T-cell (primary cell): ENCODE data around the gene KIF5C. TPM values are rescaled to one million over a fixed set of nuclear protein-coding genes. Genes with fewer than 3 reads are reported as not detected.
A peak's percentile ranks its signal among the peaks of the same experiment; 100 is the strongest.

Experiments
- ATAC-seq, 4 experiments: fragments of 200-7000 bp in 3 of 4; fragments of 150-1000 bp in 1 of 4; cut with Tn5 transposase; replicated peaks in 1 of 4; 1 replicate in 3 of 4; 2 replicates in 1 of 4; pipeline ENCODE4 v1.10.0; 2021; ENCODE audit warnings: moderate library complexity in 3 of 4, mild to moderate bottlenecking in 2 of 4, moderate number of reproducible peaks in 1 of 4
- CTCF ChIA-PET, 2 donors: fragments of 300-600 bp; sonication (Branson Sonifier 250); formaldehyde crosslinking; loops; one replicate each; lab custom pipeline; 2022; ENCODE audit warnings: antibody characterized with exemption in 2 of 2; lab: Charles Lee
- POLR2A ChIA-PET, 2 donors: fragments of 300-600 bp; sonication (Branson Sonifier 250); formaldehyde crosslinking; loops; one replicate each; lab custom pipeline; 2022; ENCODE audit warnings: antibody characterized with exemption in 2 of 2; lab: Charles Lee
- DNase-seq, 35 experiments: peaks; one replicate each; pipeline versions ENCODE4 v3.0.0 to v3.0.0-alpha.2; 2013 to 2023
- H3K27ac ChIP-seq: one replicate; pipeline ENCODE4 v1.5.1; 2013; ENCODE audit warnings: low read length
- H3K27me3 ChIP-seq, 2 experiments: replicated peaks in 1 of 2; 1 replicate in 1 of 2; 2 replicates in 1 of 2; pipeline versions ENCODE4 v1.6.1 to v1.7.0; 2013; ENCODE audit warnings: low read length in 1 of 2, mixed read lengths in 1 of 2; ENCODE audit not compliant: control insufficient read depth in 2 of 2, insufficient read depth in 2 of 2; ENCODE audit errors: extremely low read depth in 1 of 2
- H3K36me3 ChIP-seq, 2 donors: 1 replicate in 1 of 2; 2 replicates in 1 of 2; pipeline versions ENCODE4 v1.6.1 to v1.7.0; 2013; ENCODE audit warnings: low read length in 1 of 2; ENCODE audit not compliant: control insufficient read depth in 2 of 2, insufficient read depth in 1 of 2; ENCODE audit errors: extremely low read depth in 1 of 2
- H3K4me1 ChIP-seq, 2 experiments: 1 replicate in 1 of 2; 2 replicates in 1 of 2; pipeline versions ENCODE4 v1.6.1 to v1.7.0; 2013; ENCODE audit warnings: low read length in 2 of 2, mixed read lengths in 1 of 2; ENCODE audit not compliant: insufficient read depth in 2 of 2, control insufficient read depth in 1 of 2; ENCODE audit errors: extremely low read depth in 1 of 2
- H3K4me3 ChIP-seq, 2 donors: 1 replicate in 1 of 2; 2 replicates in 1 of 2; pipeline versions ENCODE4 v1.5.1 to v1.7.0; 2013; ENCODE audit warnings: mild to moderate bottlenecking in 2 of 2, low read length in 1 of 2, moderate library complexity in 1 of 2; ENCODE audit not compliant: control insufficient read depth in 1 of 2; ENCODE audit errors: extremely low read depth in 1 of 2
- H3K9me3 ChIP-seq: 2 replicates; pipeline ENCODE4 v1.7.0; 2013
- H3K27ac Mint-ChIP-seq, 2 donors: one replicate each; pipeline ENCODE4 v1.8.0; 2020 to 2021; ENCODE audit warnings: mild to moderate bottlenecking in 2 of 2, mixed read lengths in 2 of 2
- H3K27me3 Mint-ChIP-seq, 2 donors: one replicate each; pipeline ENCODE4 v1.8.0; 2021 to 2022; ENCODE audit warnings: mixed read lengths in 2 of 2
- H3K36me3 Mint-ChIP-seq: one replicate; pipeline ENCODE4 v1.8.0; 2021; ENCODE audit warnings: mixed read lengths
- H3K4me1 Mint-ChIP-seq, 3 donors: one replicate each; pipeline ENCODE4 v1.8.0; 2020 to 2022; ENCODE audit warnings: mixed read lengths in 3 of 3, mild to moderate bottlenecking in 1 of 3
- H3K4me3 Mint-ChIP-seq, 3 donors: one replicate each; pipeline ENCODE4 v1.8.0; 2020 to 2022; ENCODE audit warnings: mild to moderate bottlenecking in 3 of 3, mixed read lengths in 3 of 3, moderate library complexity in 3 of 3
- H3K9me3 Mint-ChIP-seq, 3 donors: one replicate each; pipeline ENCODE4 v1.8.0; 2020 to 2022; ENCODE audit warnings: mixed read lengths in 3 of 3
- WGBS: methylation state at CpG from one replicate; pipeline ENCODE4 v1.1.5; 2013; ENCODE audit warnings: missing lambda C conversion rate; ENCODE audit not compliant: insufficient coverage; 5-methylcytosine and 5-hydroxymethylcytosine counted together
- total RNA-seq, 35 experiments: library from RNA in 6 of 35; stranded (reverse) in 6 of 35; fragments of 120-200 nt in 1 of 35; gene quantifications; one replicate each; pipeline versions ENCODE4 v1.2.1 to v1.2.4 and lab custom pipeline; 2013 to 2026

Gene KIF5C
- total RNA-seq, 5 donors from 2014 or later (not counting 1 experiment from before 2014, with no cell fraction given), result 9.4 to 17.0 (median 14.7) TPM

- CTCF ChIA-PET, result interaction anchor here in 1 of 2 donors (0.6 kb wide), 1 partner anchor 916 kb away, joined by 3 read pairs; no protein-coding TSS in a partner anchor
- peaks cover 20 to 28% (median 21%) of the 10 kb centered on the region in 3 donors for H3K4me1 Mint-ChIP-seq
- Histone ChIP-seq H3K9me3 (no peaks in the 10 kb centered on the region), H3K27me3 (no peaks in the 10 kb centered on the region), H3K27ac (no peak overlapping the region), H3K4me1 (peaks cover 0 to 18% of the 10 kb centered on the region in 2 experiments), H3K4me3 (no peak overlapping the region), H3K36me3 (no peaks in the 10 kb centered on the region)
- peak overlapping the region in 1 of 2 donors; percentile 34 for H3K27ac Mint-ChIP-seq
- no peak overlapping the region for H3K4me3 Mint-ChIP-seq
- POLR2A ChIA-PET, result no interaction called here
- WGBS, result no CpG with 5 or more reads among the region's 3 CpGs
- H3K36me3 Mint-ChIP-seq, result peaks cover 16% of the 10 kb centered on the region
- ATAC-seq (no peak), DNase-seq (no peak)
- no peaks in the 10 kb centered on the region for H3K27me3 Mint-ChIP-seq
- no peaks in the 10 kb centered on the region for H3K9me3 Mint-ChIP-seq
These were observed 53.4 kb downstream of the KIF5C start for GRCh38 chr2:148928395-148928794.

GRCh38 chr2:148930046-148930775 is 55.2 kb downstream of the KIF5C start:
- Mint-ChIP-seq H3K9me3 (no peaks in the 10 kb centered on the region), H3K27ac (no peak overlapping the region), H3K4me3 (no peak overlapping the region), H3K4me1 (peaks cover 20 to 24% (median 21%) of the 10 kb centered on the region in 3 donors), H3K36me3 (peaks cover 15% of the 10 kb centered on the region), H3K27me3 (no peaks in the 10 kb centered on the region)
- H3K4me1 ChIP-seq, result peaks cover 0 to 18% of the 10 kb centered on the region in 2 experiments
- ChIA-PET CTCF (no interaction called here), POLR2A (interaction anchor here in 1 of 2 donors (0.6 kb wide), 1 partner anchor 130 kb away, joined by 4 read pairs; no protein-coding TSS in a partner anchor)
- H3K27me3 ChIP-seq, result no peaks in the 10 kb centered on the region
- no peaks in the 10 kb centered on the region for H3K9me3 ChIP-seq
- no peak for ATAC-seq
- no peaks in the 10 kb centered on the region for H3K36me3 ChIP-seq
- no peak overlapping the region for H3K27ac ChIP-seq
- DNase-seq, result no peak
- H3K4me3 ChIP-seq, result no peak overlapping the region
- WGBS, result 97% methylated on average over 7 of the region's 9 CpGs

- Mint-ChIP-seq H3K27ac (no peak overlapping the region), H3K36me3 (peaks cover 8% of the 10 kb centered on the region), H3K4me3 (no peak overlapping the region), H3K9me3 (no peaks in the 10 kb centered on the region), H3K27me3 (no peaks in the 10 kb centered on the region), H3K4me1 (peaks cover 3 to 4% (median 3%) of the 10 kb centered on the region in 3 donors)
- DNase-seq (no peak), ATAC-seq (no peak)
- Histone ChIP-seq H3K4me1 (no peaks in the 10 kb centered on the region), H3K9me3 (no peaks in the 10 kb centered on the region), H3K27ac (no peak overlapping the region), H3K36me3 (no peaks in the 10 kb centered on the region), H3K27me3 (no peaks in the 10 kb centered on the region), H3K4me3 (no peak overlapping the region)
- WGBS, result 95% methylated on average over 7 of the region's 7 CpGs
- ChIA-PET POLR2A (no interaction called here), CTCF (interaction anchor here in 1 of 2 donors (0.5 kb wide), 1 partner anchor 1752 kb away, joined by 3 read pairs; no protein-coding TSS in a partner anchor)
These were observed 57.5 kb downstream of the KIF5C start for GRCh38 chr2:148932536-148932935.

- H3K36me3 Mint-ChIP-seq, result peaks cover 8% of the 10 kb centered on the region
- 92% methylated on average over 7 of the region's 7 CpGs for WGBS
These were observed 58.4 kb downstream of the KIF5C start for GRCh38 chr2:148933456-148933855.

GRCh38 chr2:148935791-148936190 is 60.8 kb downstream of the KIF5C start:
- H3K4me3 Mint-ChIP-seq, result no peak overlapping the region
- CTCF ChIA-PET, result no interaction called here
- peaks cover 3% of the 10 kb centered on the region for H3K36me3 Mint-ChIP-seq
- POLR2A ChIA-PET, result interaction anchor here in 1 of 2 donors (0.6 kb wide), 1 partner anchor 34 kb away, joined by 3 read pairs; no protein-coding TSS in a partner anchor
- no peaks in the 10 kb centered on the region for H3K4me1 ChIP-seq
- H3K27me3 Mint-ChIP-seq, result no peaks in the 10 kb centered on the region
- H3K4me1 Mint-ChIP-seq, result no peaks in the 10 kb centered on the region
- H3K36me3 ChIP-seq, result no peaks in the 10 kb centered on the region
- no peak overlapping the region for H3K4me3 ChIP-seq
- ATAC-seq (no peak), DNase-seq (no peak)
- WGBS, result no CpG with 5 or more reads among the region's 5 CpGs
- no peaks in the 10 kb centered on the region for H3K9me3 ChIP-seq
- H3K27ac Mint-ChIP-seq, result no peak overlapping the region
- no peaks in the 10 kb centered on the region for H3K9me3 Mint-ChIP-seq
- no peak overlapping the region for H3K27ac ChIP-seq
- no peaks in the 10 kb centered on the region for H3K27me3 ChIP-seq

More at GRCh38 chr2:148933456-148933855, 58.4 kb downstream of the KIF5C start:
- H3K4me1 ChIP-seq, result no peaks in the 10 kb centered on the region
- H3K27me3 ChIP-seq, result no peaks in the 10 kb centered on the region
- no peak overlapping the region for H3K4me3 Mint-ChIP-seq
- DNase-seq (no peak), ATAC-seq (no peak)
- no peak overlapping the region for H3K27ac Mint-ChIP-seq
- POLR2A ChIA-PET, result interaction anchor here in 1 of 2 donors (0.6 kb wide), 1 partner anchor 38 kb away, joined by 3 read pairs; no protein-coding TSS in a partner anchor
- no peaks in the 10 kb centered on the region for H3K4me1 Mint-ChIP-seq
- H3K27ac ChIP-seq, result no peak overlapping the region
- H3K36me3 ChIP-seq, result no peaks in the 10 kb centered on the region
- CTCF ChIA-PET, result no interaction called here
- H3K9me3 ChIP-seq, result no peaks in the 10 kb centered on the region
- H3K27me3 Mint-ChIP-seq, result no peaks in the 10 kb centered on the region
- H3K4me3 ChIP-seq, result no peak overlapping the region
- H3K9me3 Mint-ChIP-seq, result no peaks in the 10 kb centered on the region

GRCh38 chr2:148936857-148937450 is 61.9 kb downstream of the KIF5C start:
- Mint-ChIP-seq H3K9me3 (no peaks in the 10 kb centered on the region), H3K27me3 (no peaks in the 10 kb centered on the region), H3K36me3 (no peaks in the 10 kb centered on the region), H3K4me1 (no peaks in the 10 kb centered on the region), H3K4me3 (no peak overlapping the region), H3K27ac (no peak overlapping the region)
- H3K4me1 ChIP-seq, result no peaks in the 10 kb centered on the region
- no peak overlapping the region for H3K27ac ChIP-seq
- H3K36me3 ChIP-seq, result no peaks in the 10 kb centered on the region
- ChIA-PET POLR2A (no interaction called here), CTCF (interaction anchor here in 1 of 2 donors (1.0 kb wide), 1 partner anchor 10 kb away, joined by 3 read pairs; no protein-coding TSS in a partner anchor)
- H3K27me3 ChIP-seq, result no peaks in the 10 kb centered on the region
- WGBS, result 82% methylated on average over 6 of the region's 8 CpGs
- no peaks in the 10 kb centered on the region for H3K9me3 ChIP-seq
- no peak overlapping the region for H3K4me3 ChIP-seq
- DNase-seq (peak in 1 of 35 experiments; percentile 3), ATAC-seq (no peak)
